ENCODE data around the gene MRPL54. TPM values are rescaled to one million over a fixed set of nuclear protein-coding genes. Genes with fewer than 3 reads are reported as not detected.

Gene MRPL54
- total and polyA plus RNA-seq, 2 donors (not counting 1 experiment from before 2014, with no cell fraction given) = 29.7 to 45.4 TPM

DNA sequence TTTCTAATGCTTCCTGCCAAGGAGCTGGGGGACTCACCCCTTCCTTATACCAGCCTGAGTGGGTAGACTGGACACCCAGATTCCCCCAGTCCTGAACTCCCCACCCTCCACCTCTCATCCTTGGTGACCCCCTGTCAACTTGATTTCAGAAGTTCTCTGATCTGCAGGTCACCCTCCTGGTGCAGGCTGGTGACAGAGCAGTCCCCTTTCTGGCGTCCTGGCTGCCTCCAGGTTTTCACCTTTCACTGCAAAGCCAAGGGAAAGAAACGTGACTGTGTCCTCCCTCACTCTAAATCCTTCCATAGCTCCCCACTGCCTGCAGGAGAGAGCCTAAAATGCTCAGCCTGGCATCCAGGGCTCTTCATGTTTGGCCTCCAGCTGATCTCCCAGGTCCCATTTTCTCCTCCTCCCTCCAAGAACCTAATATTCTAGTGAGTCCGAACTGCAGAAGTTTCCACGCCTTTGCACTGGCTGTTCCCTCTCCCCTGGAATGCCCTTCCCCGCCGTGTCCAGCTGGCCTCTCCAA, 27.8 kb downstream of the MRPL54 start:
- Histone ChIP-seq H3K36me3 (ENCODE audit: control insufficient read depth, insufficient read depth, low read length) (no peaks in the 10 kb centered on the region), H3K27ac (ENCODE audit: insufficient read depth, low read length) (no peak overlapping the region), H4K20me1 (ENCODE audit: control insufficient read depth, extremely low read depth, insufficient read depth, low read length) (no peaks in the 10 kb centered on the region), H3K4me1 (ENCODE audit: control insufficient read depth, extremely low read depth, insufficient read depth, low read length) (no peaks in the 10 kb centered on the region), H2AFZ (ENCODE audit: low read length) (no peak overlapping the region), H3K79me2 (ENCODE audit: control insufficient read depth, insufficient read depth, low read length) (no peaks in the 10 kb centered on the region), H3K27me3 (ENCODE audit: control insufficient read depth, insufficient read depth, low read length) (no peaks in the 10 kb centered on the region), H3K4me2 (ENCODE audit: extremely low read depth, insufficient read depth, low read length) (no peak overlapping the region), H3K4me3 (replicated peaks in 1 of 4; ENCODE audit: control extremely low read depth in 1 of 4, insufficient read depth in 1 of 4, low read depth in 3 of 4, low read length in 4 of 4) (no peak overlapping the region), H3K9ac (ENCODE audit: insufficient read depth, low read length) (no peak overlapping the region), H3K9me3 (ENCODE audit: control insufficient read depth, insufficient read depth, low read depth, low read length) (no peaks in the 10 kb centered on the region)
- DNase-seq (ENCODE audit: low read depth in 2 of 2) = no peak
- TF ChIP-seq, protein P1, sequence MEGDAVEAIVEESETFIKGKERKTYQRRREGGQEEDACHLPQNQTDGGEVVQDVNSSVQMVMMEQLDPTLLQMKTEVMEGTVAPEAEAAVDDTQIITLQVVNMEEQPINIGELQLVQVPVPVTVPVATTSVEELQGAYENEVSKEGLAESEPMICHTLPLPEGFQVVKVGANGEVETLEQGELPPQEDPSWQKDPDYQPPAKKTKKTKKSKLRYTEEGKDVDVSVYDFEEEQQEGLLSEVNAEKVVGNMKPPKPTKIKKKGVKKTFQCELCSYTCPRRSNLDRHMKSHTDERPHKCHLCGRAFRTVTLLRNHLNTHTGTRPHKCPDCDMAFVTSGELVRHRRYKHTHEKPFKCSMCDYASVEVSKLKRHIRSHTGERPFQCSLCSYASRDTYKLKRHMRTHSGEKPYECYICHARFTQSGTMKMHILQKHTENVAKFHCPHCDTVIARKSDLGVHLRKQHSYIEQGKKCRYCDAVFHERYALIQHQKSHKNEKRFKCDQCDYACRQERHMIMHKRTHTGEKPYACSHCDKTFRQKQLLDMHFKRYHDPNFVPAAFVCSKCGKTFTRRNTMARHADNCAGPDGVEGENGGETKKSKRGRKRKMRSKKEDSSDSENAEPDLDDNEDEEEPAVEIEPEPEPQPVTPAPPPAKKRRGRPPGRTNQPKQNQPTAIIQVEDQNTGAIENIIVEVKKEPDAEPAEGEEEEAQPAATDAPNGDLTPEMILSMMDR (conservative IDR thresholded peaks at IDR 0.05 in 1 of 2, IDR thresholded peaks at IDR 0.05 in 1 of 2; ENCODE audit: low read depth in 1 of 2, low read length in 2 of 2) = no peak
- no peak for TF ChIP-seq EZH2 (IDR thresholded peaks at IDR 0.05; ENCODE audit: low read length, missing control alignments)

DNA sequence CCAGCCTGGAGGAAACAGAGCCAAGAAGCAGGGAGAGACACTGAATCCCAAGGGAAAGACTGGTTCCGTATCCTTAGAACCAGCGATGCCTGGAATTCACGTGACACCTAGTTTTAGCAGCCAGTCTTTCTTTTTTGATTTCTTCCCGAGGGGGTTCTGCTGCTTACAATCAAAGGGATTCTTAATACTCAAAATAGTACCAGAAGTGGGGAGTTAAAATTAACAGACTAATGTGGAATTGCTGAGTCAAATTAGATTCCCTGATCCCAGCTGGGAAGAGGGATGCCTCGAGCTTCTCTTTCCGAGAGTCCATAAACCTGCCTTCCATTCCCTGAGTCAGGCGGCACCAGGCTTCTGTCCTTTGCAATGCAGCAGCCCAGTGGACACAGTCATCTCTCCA, 28.5 kb downstream of the MRPL54 start:
- DNase-seq (ENCODE audit: low read depth in 2 of 2) = no peak
- no peak overlapping the region for H3K9ac ChIP-seq (ENCODE audit: insufficient read depth, low read length)

DNA sequence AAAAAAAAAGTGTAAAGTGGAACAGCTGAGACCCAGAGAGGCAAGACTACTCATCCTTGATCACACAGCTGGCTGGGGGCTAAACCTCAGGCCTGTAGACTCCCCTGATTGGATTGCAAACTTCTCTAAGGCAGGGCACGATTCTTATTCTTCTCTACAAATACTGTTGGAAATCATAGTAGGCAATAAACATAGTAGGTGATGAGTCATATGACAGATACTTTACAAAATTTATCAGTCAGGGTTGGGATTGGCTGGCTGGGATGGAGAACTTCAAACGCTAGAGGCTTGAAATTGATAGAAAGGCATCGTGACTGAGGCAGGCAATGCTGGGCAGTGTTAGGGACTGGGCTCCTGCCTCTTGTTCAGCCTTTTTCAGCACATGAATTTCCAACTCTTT, 29.6 kb downstream of the MRPL54 start:
- TF ChIP-seq, protein P1 (conservative IDR thresholded peaks at IDR 0.05 in 1 of 2, IDR thresholded peaks at IDR 0.05 in 1 of 2; ENCODE audit: low read depth in 1 of 2, low read length in 2 of 2) = no peak
- TF ChIP-seq EZH2 (IDR thresholded peaks at IDR 0.05; ENCODE audit: low read length, missing control alignments) = no peak

More for the DNA sequence above, 28.5 kb downstream of the MRPL54 start:
- Histone ChIP-seq H3K27ac (ENCODE audit: insufficient read depth, low read length) (no peak overlapping the region), H3K79me2 (ENCODE audit: control insufficient read depth, insufficient read depth, low read length) (no peaks in the 10 kb centered on the region), H2AFZ (ENCODE audit: low read length) (no peak overlapping the region), H3K36me3 (ENCODE audit: control insufficient read depth, insufficient read depth, low read length) (no peaks in the 10 kb centered on the region), H3K4me3 (replicated peaks in 1 of 4; ENCODE audit: control extremely low read depth in 1 of 4, insufficient read depth in 1 of 4, low read depth in 3 of 4, low read length in 4 of 4) (no peak overlapping the region), H4K20me1 (ENCODE audit: control insufficient read depth, extremely low read depth, insufficient read depth, low read length) (no peaks in the 10 kb centered on the region), H3K27me3 (ENCODE audit: control insufficient read depth, insufficient read depth, low read length) (no peaks in the 10 kb centered on the region), H3K4me2 (ENCODE audit: extremely low read depth, insufficient read depth, low read length) (no peak overlapping the region), H3K9me3 (ENCODE audit: control insufficient read depth, insufficient read depth, low read depth, low read length) (no peaks in the 10 kb centered on the region), H3K4me1 (ENCODE audit: control insufficient read depth, extremely low read depth, insufficient read depth, low read length) (no peaks in the 10 kb centered on the region)
- TF ChIP-seq, protein P1 (conservative IDR thresholded peaks at IDR 0.05 in 1 of 2, IDR thresholded peaks at IDR 0.05 in 1 of 2; ENCODE audit: low read depth in 1 of 2, low read length in 2 of 2) = no peak
- TF ChIP-seq EZH2 (IDR thresholded peaks at IDR 0.05; ENCODE audit: low read length, missing control alignments) = no peak

More for the DNA sequence above, 29.6 kb downstream of the MRPL54 start:
- Histone ChIP-seq H3K27ac (ENCODE audit: insufficient read depth, low read length) (no peak overlapping the region), H3K9me3 (ENCODE audit: control insufficient read depth, insufficient read depth, low read depth, low read length) (no peaks in the 10 kb centered on the region), H3K4me1 (ENCODE audit: control insufficient read depth, extremely low read depth, insufficient read depth, low read length) (no peaks in the 10 kb centered on the region), H3K79me2 (ENCODE audit: control insufficient read depth, insufficient read depth, low read length) (no peaks in the 10 kb centered on the region), H3K9ac (ENCODE audit: insufficient read depth, low read length) (no peak overlapping the region), H3K4me3 (replicated peaks in 1 of 4; ENCODE audit: control extremely low read depth in 1 of 4, insufficient read depth in 1 of 4, low read depth in 3 of 4, low read length in 4 of 4) (no peak overlapping the region), H4K20me1 (ENCODE audit: control insufficient read depth, extremely low read depth, insufficient read depth, low read length) (no peaks in the 10 kb centered on the region), H2AFZ (ENCODE audit: low read length) (no peak overlapping the region), H3K27me3 (ENCODE audit: control insufficient read depth, insufficient read depth, low read length) (no peaks in the 10 kb centered on the region), H3K36me3 (ENCODE audit: control insufficient read depth, insufficient read depth, low read length) (no peaks in the 10 kb centered on the region), H3K4me2 (ENCODE audit: extremely low read depth, insufficient read depth, low read length) (no peak overlapping the region)
- no peak for DNase-seq (ENCODE audit: low read depth in 2 of 2)
